ENCODE results near the gene FANCG. TPM values are rescaled to one million over a fixed set of nuclear protein-coding genes. Genes with fewer than 3 reads are reported as not detected.

Gene FANCG
- total and polyA plus RNA-seq, 2 of the 8 experiments (the other 6 are each of a cell fraction or from before 2014, with no cell fraction given): 66.6 to 87.1 TPM

GRCh38 chr9:35075358-35075757 lies 4.4 kb downstream of the FANCG start:
- Histone ChIP-seq H3K18ac (ENCODE audit: extremely low read depth, low read length) (no peak overlapping the region), H3K36me3 (ENCODE audit: control insufficient read depth in 2 of 4, insufficient read depth in 4 of 4, low read length in 3 of 4) (peaks cover 19 to 42% (median 36%) of the 10 kb centered on the region in 4 experiments)

More at GRCh38 chr9:35075358-35075757, 4.4 kb downstream of the FANCG start:
- no peak overlapping the region for H2BK20ac ChIP-seq (ENCODE audit: low read length)
- H4K91ac ChIP-seq (replicated peaks; ENCODE audit: insufficient read length, low read length): no peak overlapping the region
- no peak overlapping the region for H2BK12ac ChIP-seq (ENCODE audit: low read depth, low read length)
- no peak overlapping the region for H3K4me2 ChIP-seq (ENCODE audit: insufficient read depth in 1 of 2, low read depth in 2 of 2, low read length in 2 of 2)
- H3K4me1 ChIP-seq (replicated peaks in 1 of 4; ENCODE audit: control insufficient read depth in 3 of 4, insufficient read depth in 4 of 4, low read length in 3 of 4): peaks cover 4 to 20% (median 8%) of the 10 kb centered on the region in 4 experiments
- H3K14ac ChIP-seq (ENCODE audit: insufficient read length): no peak overlapping the region
- no peak overlapping the region for H3K9ac ChIP-seq (replicated peaks in 1 of 4; ENCODE audit: extremely low read depth in 1 of 4, low read depth in 3 of 4, low read length in 3 of 4)
- no peak overlapping the region for H3K4ac ChIP-seq (replicated peaks; ENCODE audit: insufficient read length, low read depth, low read length)
- no peak overlapping the region for H2BK120ac ChIP-seq (replicated peaks; ENCODE audit: low read depth, low read length)
- FAIRE-seq: no peak
- TF ChIP-seq SRF (IDR thresholded peaks at IDR 0.05; ENCODE audit: low read depth, low read length) (no peak), YY1 (IDR thresholded peaks at IDR 0.05; ENCODE audit: low read depth, low read length) (no peak), KDM4A (IDR thresholded peaks at IDR 0.05; ENCODE audit: low read depth, low read length, severe bottlenecking) (no peak), CHD2 (IDR thresholded peaks at IDR 0.05; ENCODE audit: low read length) (no peak), POU5F1 (IDR thresholded peaks at IDR 0.05; ENCODE audit: low read depth, low read length) (no peak)
- peaks cover 18 to 39% of the 10 kb centered on the region in 2 experiments for H3K79me2 ChIP-seq (ENCODE audit: control insufficient read depth in 1 of 2, insufficient read depth in 2 of 2, low read length in 2 of 2)
- CTCF ChIA-PET (ENCODE audit: partially characterized antibody): interaction anchor here (6.7 kb wide), 1 partner anchor 21 kb away, joined by 46 read pairs; the partner anchor contains the start of gene PIGO
- H2AK5ac ChIP-seq (ENCODE audit: low read depth, low read length): no peak overlapping the region
- H3K4me3 ChIP-seq (ENCODE audit: extremely low read depth in 1 of 4, insufficient read depth in 2 of 4, low read depth in 3 of 4, low read length in 4 of 4): no peak overlapping the region
- WGBS, 2 experiments (ENCODE audit: extremely low coverage in 1 of 2, insufficient coverage in 1 of 2, insufficient read length in 1 of 2, insufficient replicate concordance in 2 of 2, low coverage in 1 of 2, low lambda C conversion rate in 2 of 2, missing lambda C conversion rate in 1 of 2): 76% methylated on average over 4 of the region's 4 CpGs; no CpG with 5 or more reads in 1 of the 2 experiments
- H3K79me1 ChIP-seq (ENCODE audit: low read depth, low read length): peaks cover 8% of the 10 kb centered on the region
- H2BK15ac ChIP-seq (ENCODE audit: low read length): no peak overlapping the region
- H4K20me1 ChIP-seq (replicated peaks in 1 of 2; ENCODE audit: control insufficient read depth in 1 of 2, insufficient read depth in 2 of 2, low read length in 2 of 2): peaks cover 3 to 7% of the 10 kb centered on the region in 2 experiments
- H2AFZ ChIP-seq (ENCODE audit: low read length): no peak overlapping the region
- no peak overlapping the region for H4K8ac ChIP-seq (ENCODE audit: extremely low read depth, insufficient read depth, low read length)
- H3K27ac ChIP-seq (ENCODE audit: low read depth, low read length): no peak overlapping the region
- no peaks in the 10 kb centered on the region for H3K27me3 ChIP-seq (replicated peaks in 1 of 4; ENCODE audit: control insufficient read depth in 3 of 4, extremely low read depth in 1 of 4, insufficient read depth in 3 of 4, low read length in 3 of 4)
- peaks cover 13% of the 10 kb centered on the region for H3K23me2 ChIP-seq (ENCODE audit: low read depth, low read length)
- H2BK5ac ChIP-seq (ENCODE audit: low read depth, low read length): no peak overlapping the region
- no peak overlapping the region for H3K23ac ChIP-seq (ENCODE audit: insufficient read length)
- H3K56ac ChIP-seq (replicated peaks; ENCODE audit: insufficient read length, low read depth, low read length): no peak overlapping the region
- no peak overlapping the region for H4K5ac ChIP-seq (ENCODE audit: insufficient read length, low read depth, low read length)
- POLR2A ChIA-PET (ENCODE audit: partially characterized antibody): interaction anchor here (0.9 to 17.6 kb wide), 2 partner anchors 24 kb away, joined by 4 to 440 read pairs; partner anchors contain the start of genes PIGO and STOML2
- no peak for DNase-seq (ENCODE audit: low read depth in 1 of 2, low spot score in 2 of 2)
- H3K9me3 ChIP-seq (ENCODE audit: insufficient read depth in 2 of 2, low read depth in 1 of 2, low read length in 1 of 2): no peaks in the 10 kb centered on the region

Data from H1 (cell line).